Spleen (tissue), 7 donors: ENCODE data around the gene DNAJB6.

Source experiments
- POLR2A ChIP-seq, 3 donors: fragments of 450-650 bp; IDR thresholded peaks; one replicate each; pipeline ENCODE4 v1.5.1; 2017; ENCODE audit warnings: antibody characterized with exemption in 3 of 3, mild to moderate bottlenecking in 1 of 3
- TF ChIP-seq, protein P1 (sequence below), 11 experiments: fragments of 200-600 bp in 7 of 11; fragments of 450-650 bp in 4 of 11; sonication (generic) in 4 of 11; IDR thresholded peaks in 8 of 11; conservative IDR thresholded peaks in 3 of 11; 1 replicate in 7 of 11; 2 replicates in 4 of 11; pipeline versions ENCODE4 v1.4.0 to v1.8.0; 2016 to 2021; ENCODE audit warnings: antibody characterized with exemption in 11 of 11, inconsistent platforms in 4 of 11, mild to moderate bottlenecking in 1 of 11
- donor health status: DM: no; HTN: no; CAD: no; lungs with moderate emphysema.
- donor health status: DM: no; HTN: no; CAD: no.
- donor health status: DM: no; HTN: no; CAD: no.

DNA sequence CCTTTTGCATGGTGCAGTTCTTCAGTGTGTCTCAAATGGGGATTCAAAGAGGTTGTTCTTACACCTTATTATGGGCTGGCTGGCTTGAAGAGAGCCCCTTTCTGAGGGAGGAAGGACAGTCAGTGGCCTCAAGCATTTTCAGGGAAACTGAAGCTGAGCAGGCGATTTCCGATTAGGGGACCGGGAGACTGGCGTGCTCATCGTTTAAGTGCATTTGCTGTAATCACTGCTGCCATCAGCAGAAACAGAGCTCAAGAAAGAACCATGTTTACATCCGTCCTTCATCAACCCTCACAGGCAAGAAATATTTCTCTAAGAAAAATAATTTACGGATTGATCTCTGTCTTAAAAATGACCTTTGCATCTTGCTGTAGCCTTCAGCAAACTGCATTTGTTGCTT is 32.2 kb downstream of the DNAJB6 start:
- TF ChIP-seq, protein P1, sequence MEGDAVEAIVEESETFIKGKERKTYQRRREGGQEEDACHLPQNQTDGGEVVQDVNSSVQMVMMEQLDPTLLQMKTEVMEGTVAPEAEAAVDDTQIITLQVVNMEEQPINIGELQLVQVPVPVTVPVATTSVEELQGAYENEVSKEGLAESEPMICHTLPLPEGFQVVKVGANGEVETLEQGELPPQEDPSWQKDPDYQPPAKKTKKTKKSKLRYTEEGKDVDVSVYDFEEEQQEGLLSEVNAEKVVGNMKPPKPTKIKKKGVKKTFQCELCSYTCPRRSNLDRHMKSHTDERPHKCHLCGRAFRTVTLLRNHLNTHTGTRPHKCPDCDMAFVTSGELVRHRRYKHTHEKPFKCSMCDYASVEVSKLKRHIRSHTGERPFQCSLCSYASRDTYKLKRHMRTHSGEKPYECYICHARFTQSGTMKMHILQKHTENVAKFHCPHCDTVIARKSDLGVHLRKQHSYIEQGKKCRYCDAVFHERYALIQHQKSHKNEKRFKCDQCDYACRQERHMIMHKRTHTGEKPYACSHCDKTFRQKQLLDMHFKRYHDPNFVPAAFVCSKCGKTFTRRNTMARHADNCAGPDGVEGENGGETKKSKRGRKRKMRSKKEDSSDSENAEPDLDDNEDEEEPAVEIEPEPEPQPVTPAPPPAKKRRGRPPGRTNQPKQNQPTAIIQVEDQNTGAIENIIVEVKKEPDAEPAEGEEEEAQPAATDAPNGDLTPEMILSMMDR (IDR thresholded peaks at IDR 0.05 in 8 of 11, conservative IDR thresholded peaks at IDR 0.05 in 3 of 11), result no peak
- TF ChIP-seq POLR2A (IDR thresholded peaks at IDR 0.05), result no peak
